Islet precursor cell (in vitro differentiated cells): ENCODE results near the gene MRPS26.
"Not testable (repeated sequence)": the region's sequence is repeated elsewhere in the genome, so short reads cannot be mapped to it uniquely, and the experiment has no call there.

ENCODE experiments used
- DNase-seq: peaks from one replicate; pipeline ENCODE4 v3.0.0-alpha.2; 2018

The MRPS26 gene

GRCh38 chr20:3043322-3043721, 2.5 kb upstream of the MRPS26 start, which contains the start of gene GNRH2:
GNRH2 (plus strand) TSS chr20:3043622; CDS start chr20:3044415, 793 bp downstream.
- no peak for DNase-seq

- DNase-seq = no peak
Measured at GRCh38 chr20:3044336-3044965, 1.4 kb upstream of the MRPS26 start.

- peak; percentile 95 for DNase-seq
Measured at GRCh38 chr20:3045042-3045815, 623 bp upstream of the MRPS26 start.

GRCh38 chr20:3046677-3047462, 1.0 kb downstream of the MRPS26 start:
- DNase-seq = peak; percentile 71

- no peak for DNase-seq
Measured at GRCh38 chr20:3047486-3048419, 1.9 kb downstream of the MRPS26 start.

GRCh38 chr20:3051385-3052019, 5.7 kb downstream of the MRPS26 start:
- no peak for DNase-seq

- no peak for DNase-seq
Measured at GRCh38 chr20:3059489-3059888, 13.6 kb downstream of the MRPS26 start.

- DNase-seq = not testable (repeated sequence)
Measured at GRCh38 chr20:3064119-3064518, 18.3 kb downstream of the MRPS26 start.

GRCh38 chr20:3067139-3068014, 21.5 kb downstream of the MRPS26 start:
- DNase-seq = peak; percentile 54

GRCh38 chr20:3068075-3068474, 22.2 kb downstream of the MRPS26 start:
- no peak for DNase-seq

GRCh38 chr20:3068986-3069900, 23.4 kb downstream of the MRPS26 start:
- peak; percentile 76 for DNase-seq

- no peak for DNase-seq
Measured at GRCh38 chr20:3070725-3071124, 24.9 kb downstream of the MRPS26 start.

GRCh38 chr20:3071266-3071609, 25.4 kb downstream of the MRPS26 start:
- no peak for DNase-seq

- DNase-seq = no peak
Measured at GRCh38 chr20:3071610-3072529, 26.0 kb downstream of the MRPS26 start, which contains the start of gene OXT. OXT (plus strand) TSS chr20:3071620; CDS start chr20:3071656, 36 bp downstream.

- DNase-seq = no peak
Measured at GRCh38 chr20:3072530-3073250, 26.8 kb downstream of the MRPS26 start.

GRCh38 chr20:3073251-3073643, 27.4 kb downstream of the MRPS26 start:
- DNase-seq = not testable (repeated sequence)

- DNase-seq = no peak
Measured at GRCh38 chr20:3074812-3075211, 29.0 kb downstream of the MRPS26 start.

- not testable (repeated sequence) for DNase-seq
Measured at GRCh38 chr20:3075315-3075714, 29.5 kb downstream of the MRPS26 start.
